ENCODE measurements around the gene IL10RA. TPM values are rescaled to one million over a fixed set of nuclear protein-coding genes. Genes with fewer than 3 reads are reported as not detected.
A peak's percentile ranks its signal among the peaks of the same experiment; 100 is the strongest.
"Not testable (repeated sequence)": the region's sequence is repeated elsewhere in the genome, so short reads cannot be mapped to it uniquely, and the experiment has no call there.

Gene IL10RA
- total RNA-seq, 1 donor from 2014 or later, result 9.1 TPM

- DNase-seq, result not testable (repeated sequence)
These were observed 21.5 kb downstream of the IL10RA start for GRCh38 chr11:118007563-118008270.

GRCh38 chr11:118008271-118008911 lies 22.2 kb downstream of the IL10RA start:
- DNase-seq, result no peak

GRCh38 chr11:118009864-118010737 lies 23.9 kb downstream of the IL10RA start:
- no peak for DNase-seq

GRCh38 chr11:118010738-118011461 lies 24.7 kb downstream of the IL10RA start:
- peak; percentile 19 for DNase-seq

- no peak for DNase-seq
These were observed 26.0 kb downstream of the IL10RA start for GRCh38 chr11:118012083-118012669.

GRCh38 chr11:118014022-118014421 lies 27.8 kb downstream of the IL10RA start:
- no peak for DNase-seq

- no peak for DNase-seq
These were observed 29.2 kb downstream of the IL10RA start for GRCh38 chr11:118015385-118015841.

- no peak for DNase-seq
These were observed 29.9 kb downstream of the IL10RA start for GRCh38 chr11:118016104-118016503.

GRCh38 chr11:118017111-118017510 lies 30.9 kb downstream of the IL10RA start:
- DNase-seq, result no peak

- DNase-seq, result no peak
These were observed 31.6 kb downstream of the IL10RA start for GRCh38 chr11:118017631-118018315.

GRCh38 chr11:118018401-118018800 lies 32.2 kb downstream of the IL10RA start:
- DNase-seq, result no peak

- DNase-seq, result no peak
These were observed 35.0 kb downstream of the IL10RA start for GRCh38 chr11:118021146-118021545.

GRCh38 chr11:118027694-118028093 lies 41.5 kb downstream of the IL10RA start:
- DNase-seq, result no peak

GRCh38 chr11:118028626-118029025 lies 42.4 kb downstream of the IL10RA start:
- no peak for DNase-seq

- DNase-seq, result no peak
These were observed 47.2 kb downstream of the IL10RA start for GRCh38 chr11:118033443-118033842.

GRCh38 chr11:118042141-118042540 lies 55.9 kb downstream of the IL10RA start:
- DNase-seq, result no peak

- DNase-seq, result peak; percentile 42
These were observed 56.6 kb downstream of the IL10RA start for GRCh38 chr11:118042796-118043195.

GRCh38 chr11:118045191-118045590 lies 59.0 kb downstream of the IL10RA start:
- DNase-seq, result no peak

- peak; percentile 3 for DNase-seq
These were observed 60.1 kb downstream of the IL10RA start for GRCh38 chr11:118046051-118046963.
